Epithelial cell of esophagus (primary cell): ENCODE results near the gene FAM8A1.

ENCODE experiments used
- DNase-seq: peaks from one replicate; pipeline ENCODE4 v3.0.0; 2010; ENCODE audit warnings: low read depth
- H3K4me3 ChIP-seq: 2 replicates; pipeline ENCODE4 v1.5.1; 2011; ENCODE audit warnings: mild to moderate bottlenecking, low read length, control low read depth
- TF ChIP-seq, protein P1 (sequence below): IDR thresholded peaks from 2 replicates; pipeline ENCODE4 v1.5.1; 2011; ENCODE audit warnings: low read depth, mild to moderate bottlenecking, low read length, control low read depth, inconsistent platforms; ENCODE audit not compliant: insufficient read depth; ENCODE audit errors: missing control alignments

FAM8A1 gene, protein sequence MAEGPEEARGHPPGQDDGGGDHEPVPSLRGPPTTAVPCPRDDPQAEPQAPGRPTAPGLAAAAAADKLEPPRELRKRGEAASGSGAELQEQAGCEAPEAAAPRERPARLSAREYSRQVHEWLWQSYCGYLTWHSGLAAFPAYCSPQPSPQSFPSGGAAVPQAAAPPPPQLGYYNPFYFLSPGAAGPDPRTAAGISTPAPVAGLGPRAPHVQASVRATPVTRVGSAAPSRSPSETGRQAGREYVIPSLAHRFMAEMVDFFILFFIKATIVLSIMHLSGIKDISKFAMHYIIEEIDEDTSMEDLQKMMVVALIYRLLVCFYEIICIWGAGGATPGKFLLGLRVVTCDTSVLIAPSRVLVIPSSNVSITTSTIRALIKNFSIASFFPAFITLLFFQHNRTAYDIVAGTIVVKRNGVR

DNA sequence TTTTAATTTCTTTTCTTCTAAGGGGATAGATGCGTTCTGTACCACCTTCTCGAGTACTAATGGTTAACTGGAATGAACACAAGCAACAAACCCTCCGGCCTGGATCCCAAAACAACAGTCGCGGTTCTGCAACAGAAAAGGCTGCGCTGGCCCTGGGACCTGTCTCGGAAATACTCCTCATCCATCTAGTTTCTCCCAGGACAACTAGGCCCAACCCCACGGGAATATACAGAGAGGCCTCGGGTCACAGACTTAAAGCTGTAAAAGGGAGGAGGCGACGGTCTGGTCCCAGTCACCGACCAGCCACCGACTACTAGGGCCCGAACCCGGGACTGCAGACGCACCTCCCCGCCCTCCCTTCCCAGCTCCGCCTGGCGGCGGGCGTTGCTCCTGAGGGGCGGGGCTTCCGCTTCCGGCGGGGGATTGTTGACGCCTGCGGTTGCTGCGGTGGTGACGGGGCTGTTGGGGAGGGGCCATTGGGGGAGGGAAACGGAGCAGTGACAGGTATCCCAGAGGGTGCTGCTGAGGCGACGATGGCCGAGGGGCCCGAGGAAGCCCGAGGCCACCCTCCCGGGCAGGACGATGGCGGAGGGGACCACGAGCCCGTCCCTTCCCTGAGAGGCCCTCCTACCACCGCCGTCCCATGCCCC is at the start of gene FAM8A1:
TSS of gene FAM8A1 (plus strand) at position 426 of the 650 bp plus-strand sequence. CDS start at position 534, 108 bp downstream.
- peak; percentile 91 for DNase-seq
- TF ChIP-seq, protein P1, sequence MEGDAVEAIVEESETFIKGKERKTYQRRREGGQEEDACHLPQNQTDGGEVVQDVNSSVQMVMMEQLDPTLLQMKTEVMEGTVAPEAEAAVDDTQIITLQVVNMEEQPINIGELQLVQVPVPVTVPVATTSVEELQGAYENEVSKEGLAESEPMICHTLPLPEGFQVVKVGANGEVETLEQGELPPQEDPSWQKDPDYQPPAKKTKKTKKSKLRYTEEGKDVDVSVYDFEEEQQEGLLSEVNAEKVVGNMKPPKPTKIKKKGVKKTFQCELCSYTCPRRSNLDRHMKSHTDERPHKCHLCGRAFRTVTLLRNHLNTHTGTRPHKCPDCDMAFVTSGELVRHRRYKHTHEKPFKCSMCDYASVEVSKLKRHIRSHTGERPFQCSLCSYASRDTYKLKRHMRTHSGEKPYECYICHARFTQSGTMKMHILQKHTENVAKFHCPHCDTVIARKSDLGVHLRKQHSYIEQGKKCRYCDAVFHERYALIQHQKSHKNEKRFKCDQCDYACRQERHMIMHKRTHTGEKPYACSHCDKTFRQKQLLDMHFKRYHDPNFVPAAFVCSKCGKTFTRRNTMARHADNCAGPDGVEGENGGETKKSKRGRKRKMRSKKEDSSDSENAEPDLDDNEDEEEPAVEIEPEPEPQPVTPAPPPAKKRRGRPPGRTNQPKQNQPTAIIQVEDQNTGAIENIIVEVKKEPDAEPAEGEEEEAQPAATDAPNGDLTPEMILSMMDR, result peak; percentile 61
- peak within 1 kb of the TSS; percentile 67 for H3K4me3 ChIP-seq

DNA sequence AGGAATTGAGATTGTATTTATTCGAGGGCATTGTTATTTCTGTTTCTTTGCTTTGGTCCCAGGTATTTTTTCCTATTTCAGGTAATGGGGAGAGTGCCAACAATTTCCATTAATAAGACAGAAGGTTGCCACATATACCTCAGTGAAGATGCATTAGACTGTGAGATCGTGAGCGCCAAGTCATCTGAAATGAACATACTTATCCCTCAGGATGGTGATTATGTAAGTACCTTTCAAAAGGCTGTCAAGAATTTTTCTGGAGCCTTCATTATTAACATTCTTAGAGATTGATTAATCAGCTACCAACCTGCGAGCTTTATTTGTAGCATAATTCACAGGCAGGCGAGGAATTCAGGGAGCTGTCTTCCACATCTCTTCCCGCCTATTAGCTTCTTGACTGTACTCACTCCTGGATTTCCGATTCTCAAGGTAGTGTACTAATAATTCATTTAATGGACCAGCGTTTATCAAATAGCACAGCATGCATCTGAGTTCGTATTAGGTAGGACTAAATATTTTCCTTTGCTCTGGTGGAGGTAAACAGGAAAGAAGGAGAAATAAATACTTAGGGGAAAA is 48.6 kb upstream of the FAM8A1 start:
- DNase-seq, result no peak
- TF ChIP-seq, protein P1, result no peak
- H3K4me3 ChIP-seq, result no peak overlapping the region

DNA sequence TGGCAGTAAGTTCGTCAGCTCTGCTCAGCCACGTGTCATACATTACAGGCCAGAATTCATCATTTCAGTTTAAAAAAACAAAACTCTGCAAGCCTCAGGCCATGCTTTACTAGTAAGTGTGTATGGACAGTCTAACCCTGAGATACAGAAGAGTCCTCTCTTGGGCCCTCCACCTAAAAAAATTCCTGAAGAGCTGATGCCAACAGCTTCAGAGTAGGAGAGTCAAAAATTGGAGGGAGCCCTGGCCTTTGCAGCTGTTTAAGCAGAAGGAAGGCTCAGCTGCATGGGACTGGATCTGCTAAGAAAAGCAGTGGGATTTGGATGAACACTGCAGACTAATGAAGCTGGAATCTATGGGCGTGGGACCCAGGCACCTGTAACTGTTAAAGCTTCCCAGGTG is 47.2 kb upstream of the FAM8A1 start:
- H3K4me3 ChIP-seq, result no peak overlapping the region
- TF ChIP-seq, protein P1, result no peak
- no peak for DNase-seq

DNA sequence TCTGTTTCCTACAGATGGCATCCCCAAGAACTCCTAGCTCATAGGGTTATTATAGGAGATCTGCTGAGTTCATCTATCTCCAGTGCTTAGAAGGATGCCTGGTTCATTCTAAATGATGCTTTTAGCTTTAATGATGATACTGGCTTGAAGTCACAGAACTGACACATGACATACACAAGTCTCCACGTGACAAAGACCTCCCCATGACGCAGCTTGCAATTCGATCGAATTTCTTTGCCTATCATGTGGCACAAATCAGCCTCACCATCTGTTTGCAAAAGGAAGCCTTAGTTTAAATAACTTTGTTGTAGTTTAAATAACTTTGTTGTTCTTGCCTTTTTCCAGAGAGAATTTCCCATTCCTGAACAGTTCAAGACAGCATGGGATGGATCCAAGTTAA is 44.1 kb upstream of the FAM8A1 start:
- TF ChIP-seq, protein P1, result no peak
- H3K4me3 ChIP-seq, result no peak overlapping the region
- DNase-seq, result no peak

DNA sequence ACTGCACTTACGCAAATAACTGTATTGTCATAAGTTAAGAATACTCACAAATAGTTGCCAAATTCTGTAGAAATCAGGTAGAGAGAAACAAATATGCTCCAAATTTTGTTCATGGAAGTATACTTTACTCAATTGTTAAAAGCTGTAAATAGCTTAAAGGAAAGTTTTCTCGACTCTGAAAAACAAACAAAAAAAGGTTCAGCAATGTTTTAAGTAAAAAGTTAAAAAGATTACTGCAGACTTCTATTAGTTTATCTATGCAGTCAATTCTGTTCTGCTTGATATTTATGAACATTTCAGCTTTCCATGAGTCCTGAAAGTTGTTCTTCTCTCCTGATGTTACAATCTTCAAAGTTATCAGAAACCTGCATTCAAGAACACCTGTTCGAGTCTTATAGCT is 37.5 kb upstream of the FAM8A1 start:
- H3K4me3 ChIP-seq, result no peak overlapping the region
- TF ChIP-seq, protein P1, result no peak

DNA sequence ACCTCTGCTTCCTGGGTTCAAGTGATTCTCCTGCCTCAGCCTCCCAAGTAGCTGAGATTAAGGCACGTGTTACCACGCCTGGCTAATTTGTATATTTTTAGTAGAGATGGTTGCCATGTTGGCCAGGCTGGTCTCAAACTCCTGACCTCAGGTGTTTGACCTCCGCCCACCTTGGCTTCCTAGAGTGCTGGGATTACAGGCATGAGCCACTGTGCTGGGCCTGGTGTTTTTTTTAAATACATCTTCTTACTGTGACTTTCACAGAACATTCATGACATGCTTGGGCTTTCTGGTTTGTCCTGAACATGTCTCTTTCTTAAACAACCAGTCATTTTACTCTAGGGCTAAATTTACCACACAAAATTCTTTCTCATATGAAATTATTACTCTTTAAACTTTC is 34.7 kb upstream of the FAM8A1 start:
- no peak overlapping the region for H3K4me3 ChIP-seq
- DNase-seq, result no peak
- TF ChIP-seq, protein P1, result no peak

More for the DNA sequence above, 37.5 kb upstream of the FAM8A1 start:
- no peak for DNase-seq
